GM18909 (cell line): ENCODE data around the gene PDE7B.

Experiments used
- ATAC-seq: cut with Tn5 transposase; IDR thresholded peaks from one replicate; pipeline ENCODE4 v1.9.1; 2021; ENCODE audit warnings: mild to moderate bottlenecking; ENCODE audit not compliant: unreplicated experiment, poor library complexity

PDE7B gene

GRCh38 chr6:136015531-136015930, 164.0 kb downstream of the PDE7B start:
- no peak for ATAC-seq

GRCh38 chr6:136016228-136017225, 165.0 kb downstream of the PDE7B start:
- ATAC-seq, result no peak

- ATAC-seq, result no peak
These were observed 169.2 kb downstream of the PDE7B start for GRCh38 chr6:136020691-136021090.

- no peak for ATAC-seq
These were observed 170.8 kb downstream of the PDE7B start for GRCh38 chr6:136022224-136022874.

GRCh38 chr6:136024711-136025110, 173.2 kb downstream of the PDE7B start:
- no peak for ATAC-seq

- no peak for ATAC-seq
These were observed 174.2 kb downstream of the PDE7B start for GRCh38 chr6:136025736-136026135.

GRCh38 chr6:136030131-136030530, 178.6 kb downstream of the PDE7B start:
- no peak for ATAC-seq

GRCh38 chr6:136031982-136032381, 180.5 kb downstream of the PDE7B start:
- ATAC-seq, result no peak

GRCh38 chr6:136033416-136033815, 181.9 kb downstream of the PDE7B start:
- no peak for ATAC-seq

- no peak for ATAC-seq
These were observed 182.9 kb downstream of the PDE7B start for GRCh38 chr6:136034422-136034821.

- no peak for ATAC-seq
These were observed 184.0 kb downstream of the PDE7B start for GRCh38 chr6:136035378-136036070.

- no peak for ATAC-seq
These were observed 184.5 kb downstream of the PDE7B start for GRCh38 chr6:136036071-136036380.

GRCh38 chr6:136036601-136037000, 185.1 kb downstream of the PDE7B start:
- ATAC-seq, result no peak

GRCh38 chr6:136037242-136037875, 185.9 kb downstream of the PDE7B start:
- no peak for ATAC-seq

GRCh38 chr6:136037876-136038460, 186.5 kb downstream of the PDE7B start:
- ATAC-seq, result no peak

- no peak for ATAC-seq
These were observed 187.0 kb downstream of the PDE7B start for GRCh38 chr6:136038531-136038930.

- no peak for ATAC-seq
These were observed 187.7 kb downstream of the PDE7B start for GRCh38 chr6:136039185-136039584.

- ATAC-seq, result no peak
These were observed 199.0 kb downstream of the PDE7B start for GRCh38 chr6:136050475-136050874.

- no peak for ATAC-seq
These were observed 199.8 kb downstream of the PDE7B start for GRCh38 chr6:136051140-136051775.

- ATAC-seq, result no peak
These were observed 200.5 kb downstream of the PDE7B start for GRCh38 chr6:136052031-136052430.
